ENCODE results near the gene BCAN. TPM values are rescaled to one million over a fixed set of nuclear protein-coding genes. Genes with fewer than 3 reads are reported as not detected.

The BCAN gene
- total RNA-seq, 2 experiments from 2014 or later = not detected

- ATAC-seq (no peak), DNase-seq (no peak)
- Mint-ChIP-seq H3K36me3 (ENCODE audit: low read depth) (no peaks in the 10 kb centered on the region), H3K4me1 (ENCODE audit: low read depth) (peaks cover 31% of the 10 kb centered on the region), H3K27ac (no peak overlapping the region), H3K4me3 (no peak overlapping the region), H3K27me3 (peaks cover 39% of the 10 kb centered on the region), H3K9me3 (no peaks in the 10 kb centered on the region)
- CTCF ChIA-PET = interaction anchor here (1.0 to 7.5 kb wide), 8 partner anchors 8 to 208 kb away, joined by 3 to 72 read pairs (median 6); partner anchors contain the start of gene METTL25B
- TF ChIP-seq CTCF (IDR thresholded peaks at IDR 0.05) = no peak
- POLR2A ChIA-PET = no interaction called here
- intact Hi-C loops (cut with micrococcal nuclease) = loop anchor here (10.0 kb wide), 1 partner anchor 213 kb away; the partner anchor contains the start of gene PEAR1
Measured at GRCh38 chr1:156681196-156681960, 39.5 kb downstream of the BCAN start.

GRCh38 chr1:156682166-156682890, 40.4 kb downstream of the BCAN start:
- Mint-ChIP-seq H3K4me1 (ENCODE audit: low read depth) (peaks cover 29% of the 10 kb centered on the region), H3K9me3 (no peaks in the 10 kb centered on the region), H3K4me3 (no peak overlapping the region), H3K27ac (no peak overlapping the region), H3K27me3 (peaks cover 35% of the 10 kb centered on the region), H3K36me3 (ENCODE audit: low read depth) (no peaks in the 10 kb centered on the region)
- CTCF ChIA-PET = interaction anchor here (0.7 to 7.5 kb wide), 11 partner anchors 9 to 207 kb away, joined by 3 to 43 read pairs (median 3); partner anchors contain the start of gene METTL25B
- intact Hi-C loops (cut with micrococcal nuclease) = loop anchor here (10.0 kb wide), 1 partner anchor 212 kb away; the partner anchor contains the start of gene PEAR1
- POLR2A ChIA-PET = interaction anchor here (1.1 kb wide), 1 partner anchor 10 kb away, joined by 4 read pairs; no protein-coding TSS in a partner anchor
- ATAC-seq (no peak), DNase-seq (no peak)
- no peak for TF ChIP-seq CTCF (IDR thresholded peaks at IDR 0.05)

GRCh38 chr1:156684227-156684782, 42.4 kb downstream of the BCAN start:
- no peak overlapping the region for H3K4me3 Mint-ChIP-seq
- H3K27me3 Mint-ChIP-seq = peaks cover 27% of the 10 kb centered on the region
- ATAC-seq (peak; percentile 79), DNase-seq (peak; percentile 65)
- no peaks in the 10 kb centered on the region for H3K9me3 Mint-ChIP-seq
- intact Hi-C loops (cut with micrococcal nuclease) = loop anchor here (2.0 to 10.0 kb wide), 2 partner anchors 40 to 210 kb away; partner anchors contain the start of gene PEAR1
- peaks cover 20% of the 10 kb centered on the region for H3K4me1 Mint-ChIP-seq (ENCODE audit: low read depth)
- H3K27ac Mint-ChIP-seq = no peak overlapping the region
- ChIA-PET CTCF (interaction anchor here (0.6 to 13.3 kb wide), 13 partner anchors 21 to 244 kb away, joined by 3 to 396 read pairs (median 8); partner anchors contain the start of genes CRABP2, ISG20L2, METTL25B and NTRK1), POLR2A (interaction anchor here (0.6 to 1.6 kb wide), 4 partner anchors 14 to 55 kb away, joined by 3 to 4 read pairs (median 3); no protein-coding TSS in a partner anchor)
- H3K36me3 Mint-ChIP-seq (ENCODE audit: low read depth) = no peaks in the 10 kb centered on the region
- TF ChIP-seq CTCF (IDR thresholded peaks at IDR 0.05) = peak; percentile 21

- H3K4me3 Mint-ChIP-seq = no peak overlapping the region
- DNase-seq (peak; percentile 86), ATAC-seq (peak; percentile 98)
- intact Hi-C loops (cut with micrococcal nuclease) = loop anchor here (10.0 kb wide), 1 partner anchor 206 kb away; the partner anchor contains the start of gene PEAR1
- ChIA-PET POLR2A (interaction anchor here (0.6 to 2.4 kb wide), 6 partner anchors 9 to 114 kb away, joined by 3 to 9 read pairs (median 3); partner anchors contain the start of genes ISG20L2 and METTL25B), CTCF (interaction anchor here (0.7 to 13.3 kb wide), 69 partner anchors 11 to 466 kb away, joined by 3 to 396 read pairs (median 5); partner anchors contain the start of genes CRABP2, HAPLN2, HDGF and ISG20L2)
- no peaks in the 10 kb centered on the region for H3K9me3 Mint-ChIP-seq
- TF ChIP-seq CTCF (IDR thresholded peaks at IDR 0.05) = peak; percentile 95
- no peak overlapping the region for H3K27ac Mint-ChIP-seq
- peaks cover 29% of the 10 kb centered on the region for H3K4me1 Mint-ChIP-seq (ENCODE audit: low read depth)
- H3K36me3 Mint-ChIP-seq (ENCODE audit: low read depth) = no peaks in the 10 kb centered on the region
- peaks cover 51% of the 10 kb centered on the region for H3K27me3 Mint-ChIP-seq
Measured at GRCh38 chr1:156689035-156689952, 47.4 kb downstream of the BCAN start.

Data from activated CD8-positive, alpha-beta T cell treated with anti-CD3 and anti-CD28 coated beads for 36 hours (primary cell).